Activated CD4-positive, alpha-beta T cell treated with anti-CD3 and anti-CD28 coated beads for 24 hours (primary cell): ENCODE data around the gene LRMDA.
A peak's percentile ranks its signal among the peaks of the same experiment; 100 is the strongest.

ENCODE experiments used
- DNase-seq, 2 donors: peaks; one replicate each; pipeline ENCODE4 v3.0.0-alpha.2; 2020; ENCODE audit warnings: low read depth in 2 of 2

LRMDA gene

DNA sequence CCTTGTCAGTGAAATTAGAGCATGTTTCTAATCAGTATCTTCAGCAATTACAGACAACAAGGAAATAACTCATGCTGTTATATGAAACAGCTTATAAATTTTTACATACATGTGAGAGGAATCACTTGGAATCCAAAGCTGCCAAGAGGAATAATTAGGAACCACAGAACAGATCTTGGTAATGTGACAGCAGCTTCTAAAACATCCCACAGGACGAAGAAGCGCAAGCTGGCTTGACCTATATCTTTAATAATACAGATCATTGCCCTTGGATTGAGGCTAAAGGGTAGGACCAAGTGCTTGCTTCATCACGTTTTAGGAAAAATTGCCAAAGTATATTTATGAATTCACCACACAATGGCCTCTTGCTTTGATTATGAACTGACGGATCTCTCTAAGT lies 869.8 kb downstream of the LRMDA start:
- no peak for DNase-seq

GRCh38 chr10:76301950-76302349 lies 870.5 kb downstream of the LRMDA start:
- DNase-seq, result no peak

- DNase-seq, result no peak
These were observed 871.1 kb downstream of the LRMDA start for GRCh38 chr10:76302481-76302880.

- no peak for DNase-seq
These were observed 871.7 kb downstream of the LRMDA start for GRCh38 chr10:76302961-76303630.

DNA sequence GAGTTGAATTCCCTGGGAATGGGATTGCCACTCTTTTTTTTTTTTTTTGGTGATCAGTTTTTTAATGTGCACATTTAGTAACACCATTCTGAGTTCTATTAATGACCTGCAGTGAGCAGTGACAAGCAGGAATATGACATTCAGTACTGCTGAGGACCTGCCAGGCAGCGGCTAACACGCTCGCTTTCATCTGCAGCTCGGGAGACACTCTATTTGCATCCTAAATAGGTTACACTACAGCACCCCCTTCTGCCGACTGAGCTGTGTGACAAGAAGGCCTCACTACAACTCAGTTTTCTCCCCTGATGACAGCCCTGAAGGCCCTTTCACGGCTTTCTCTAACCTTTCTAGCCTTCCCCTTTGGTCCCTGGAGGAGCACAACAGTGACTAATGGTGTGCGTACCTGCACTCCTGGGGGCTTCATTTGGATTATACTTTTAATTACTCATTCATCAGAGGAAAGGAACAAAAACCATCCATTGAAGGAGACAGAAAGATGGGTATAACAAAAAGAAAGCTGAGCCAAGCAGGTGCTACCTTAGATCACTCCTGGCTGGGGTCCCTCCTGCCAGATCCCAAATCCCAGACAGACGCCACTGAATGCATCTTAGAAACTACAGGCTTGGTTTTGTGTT lies 872.4 kb downstream of the LRMDA start:
- peak in 1 of 2 donors; percentile 2 for DNase-seq

GRCh38 chr10:76305930-76306615 lies 874.6 kb downstream of the LRMDA start:
- no peak for DNase-seq

DNA sequence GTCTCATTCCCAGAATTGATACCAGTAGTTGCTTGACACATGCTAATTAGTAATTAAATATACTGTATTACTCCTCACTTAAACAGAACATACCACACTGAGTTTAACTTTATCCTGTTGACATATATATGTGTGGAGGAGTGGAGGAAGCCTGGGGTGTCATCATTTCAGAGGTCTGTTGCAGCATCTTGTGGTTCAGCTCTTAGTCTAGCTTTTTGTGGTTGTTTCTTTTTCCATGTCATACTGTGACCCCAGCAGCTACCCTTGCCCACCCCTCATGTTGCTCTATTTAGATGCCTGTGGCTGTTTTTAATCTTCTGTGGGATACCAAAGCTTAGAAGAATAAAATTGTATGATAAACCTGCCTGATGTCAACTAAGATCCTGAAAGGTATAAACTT lies 875.4 kb downstream of the LRMDA start:
- DNase-seq, result no peak

DNA sequence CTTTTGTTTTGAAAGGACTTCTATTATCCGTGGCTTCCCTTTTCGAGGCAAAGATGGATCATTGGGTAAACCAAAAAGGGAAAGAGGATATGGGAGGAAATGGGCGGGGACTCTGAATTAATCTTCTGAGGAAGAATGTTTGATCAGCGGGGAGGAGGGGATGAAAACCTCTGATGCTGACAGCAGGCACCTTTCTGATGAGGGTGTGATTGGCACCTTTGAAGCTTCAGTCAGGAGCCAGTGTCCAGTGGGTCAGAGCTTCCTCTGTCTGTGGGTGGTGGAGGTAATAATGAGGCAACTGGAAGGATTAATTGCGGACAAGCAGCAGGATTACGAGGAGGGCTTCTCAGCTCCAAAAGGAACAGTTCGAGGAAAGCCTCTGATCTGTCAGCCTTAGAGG lies 877.6 kb downstream of the LRMDA start:
- DNase-seq, result no peak

GRCh38 chr10:76309741-76310587 lies 878.5 kb downstream of the LRMDA start:
- DNase-seq, result no peak

DNA sequence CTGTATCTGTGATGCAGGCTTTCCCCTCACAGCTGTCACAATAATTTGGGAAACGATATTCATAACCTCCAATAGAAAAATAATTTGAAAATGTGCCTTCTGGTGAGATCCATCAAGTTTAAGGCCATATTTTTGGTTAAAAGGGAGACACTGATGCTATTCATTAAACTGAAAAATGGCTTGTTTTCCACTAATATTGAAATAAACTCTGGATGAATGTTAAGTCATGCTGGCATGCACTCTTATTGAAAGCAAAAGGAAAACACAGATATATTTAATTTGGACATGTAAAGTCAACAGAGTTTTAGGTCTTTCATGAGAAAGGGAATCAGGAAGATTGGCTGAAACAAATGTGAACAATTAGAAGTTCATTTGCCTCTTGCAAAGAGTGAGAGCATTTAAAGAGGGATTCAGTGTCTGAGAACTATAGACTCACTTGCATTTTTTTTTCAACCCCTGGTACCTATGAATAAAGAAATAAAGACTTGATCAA lies 879.2 kb downstream of the LRMDA start:
- DNase-seq, result no peak

- DNase-seq, result no peak
These were observed 880.6 kb downstream of the LRMDA start for GRCh38 chr10:76311752-76312636.

- DNase-seq, result no peak
These were observed 883.8 kb downstream of the LRMDA start for GRCh38 chr10:76315240-76315639.

- no peak for DNase-seq
These were observed 884.8 kb downstream of the LRMDA start for GRCh38 chr10:76316234-76316633.

GRCh38 chr10:76317078-76317477 lies 885.7 kb downstream of the LRMDA start:
- DNase-seq, result no peak

DNA sequence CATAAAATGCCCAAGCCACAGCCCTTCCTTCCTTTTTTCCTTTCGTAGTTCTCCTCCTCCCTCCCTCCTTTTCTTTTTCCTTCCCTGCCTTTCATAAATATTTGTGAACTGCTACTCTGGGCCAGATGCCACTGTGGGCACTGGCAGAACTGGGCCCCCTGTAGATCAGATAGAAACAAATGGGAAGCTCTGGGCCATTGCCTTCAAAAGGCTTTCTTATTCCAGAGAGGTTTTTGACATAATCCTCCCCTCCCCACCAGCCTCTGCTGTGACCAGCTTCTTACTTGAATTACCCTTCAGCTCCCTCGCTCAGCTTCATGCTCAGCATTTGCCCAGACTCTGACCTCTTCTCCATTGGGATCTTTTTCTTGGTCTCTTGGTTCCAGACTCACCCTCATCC lies 886.8 kb downstream of the LRMDA start:
- no peak for DNase-seq

- DNase-seq, result no peak
These were observed 888.2 kb downstream of the LRMDA start for GRCh38 chr10:76319661-76320060.

DNA sequence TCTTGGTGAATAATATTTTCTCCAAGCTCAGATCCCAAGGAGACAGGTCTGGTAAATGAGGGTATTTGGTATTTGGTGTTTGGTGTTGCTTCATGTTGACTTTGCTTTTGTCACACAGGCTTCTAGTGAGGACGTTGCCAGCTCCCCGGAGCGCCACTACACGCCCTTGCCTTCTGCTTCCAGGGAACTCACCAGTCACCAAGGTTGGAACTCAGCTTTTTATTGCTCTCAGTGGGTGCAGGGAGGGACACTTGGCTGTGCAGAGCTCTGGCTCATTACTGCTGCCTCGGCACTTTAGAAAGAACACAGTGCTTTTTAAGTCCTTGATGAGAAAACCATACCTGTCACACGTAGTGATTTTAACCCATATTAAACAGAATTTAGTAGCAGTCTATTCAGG lies 892.9 kb downstream of the LRMDA start:
- no peak for DNase-seq

- no peak for DNase-seq
These were observed 896.0 kb downstream of the LRMDA start for GRCh38 chr10:76327441-76327840.

GRCh38 chr10:76328348-76328747 lies 896.9 kb downstream of the LRMDA start:
- no peak for DNase-seq

DNA sequence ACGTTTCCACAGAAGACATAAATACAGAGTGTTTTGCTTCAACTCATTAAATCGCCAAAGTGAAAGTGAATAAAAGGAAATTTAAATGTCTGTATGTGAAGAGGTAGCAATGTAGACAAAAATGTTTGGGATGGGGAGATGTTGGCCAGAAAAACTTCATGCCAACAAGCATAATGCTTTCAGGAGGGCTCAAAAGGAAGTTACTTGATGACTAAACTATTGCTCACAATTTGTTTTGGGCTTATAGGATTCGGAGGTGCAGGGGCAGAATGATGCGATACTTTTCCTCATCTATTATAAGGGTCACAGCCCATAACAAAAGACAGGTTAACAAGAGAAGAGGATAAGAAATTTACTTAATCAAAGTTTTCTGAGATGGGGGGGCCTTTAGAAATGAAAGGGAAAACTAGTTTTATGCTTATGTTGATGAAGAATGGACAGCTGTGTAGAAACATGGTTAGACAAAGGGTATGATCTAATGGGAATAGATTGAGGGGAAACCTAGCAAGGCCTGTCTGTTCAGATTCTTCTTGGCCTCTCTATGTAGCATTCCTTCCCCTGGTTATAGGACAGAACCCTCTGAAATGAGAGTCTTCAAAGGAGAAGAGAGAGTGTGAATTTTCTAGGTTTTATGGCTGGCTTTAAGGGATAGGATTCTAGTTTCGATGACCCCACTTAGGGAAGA lies 898.6 kb downstream of the LRMDA start:
- DNase-seq, result no peak
